GM12873 (cell line): ENCODE measurements around the gene IL37.

Experiments
- TF ChIP-seq, protein P1 (sequence below): IDR thresholded peaks from 2 replicates; pipeline ENCODE4 v1.5.1; 2012; ENCODE audit warnings: low read depth, mild to moderate bottlenecking, moderate library complexity, low read length, control low read depth; ENCODE audit not compliant: insufficient read depth; ENCODE audit errors: missing control alignments

Gene IL37

DNA sequence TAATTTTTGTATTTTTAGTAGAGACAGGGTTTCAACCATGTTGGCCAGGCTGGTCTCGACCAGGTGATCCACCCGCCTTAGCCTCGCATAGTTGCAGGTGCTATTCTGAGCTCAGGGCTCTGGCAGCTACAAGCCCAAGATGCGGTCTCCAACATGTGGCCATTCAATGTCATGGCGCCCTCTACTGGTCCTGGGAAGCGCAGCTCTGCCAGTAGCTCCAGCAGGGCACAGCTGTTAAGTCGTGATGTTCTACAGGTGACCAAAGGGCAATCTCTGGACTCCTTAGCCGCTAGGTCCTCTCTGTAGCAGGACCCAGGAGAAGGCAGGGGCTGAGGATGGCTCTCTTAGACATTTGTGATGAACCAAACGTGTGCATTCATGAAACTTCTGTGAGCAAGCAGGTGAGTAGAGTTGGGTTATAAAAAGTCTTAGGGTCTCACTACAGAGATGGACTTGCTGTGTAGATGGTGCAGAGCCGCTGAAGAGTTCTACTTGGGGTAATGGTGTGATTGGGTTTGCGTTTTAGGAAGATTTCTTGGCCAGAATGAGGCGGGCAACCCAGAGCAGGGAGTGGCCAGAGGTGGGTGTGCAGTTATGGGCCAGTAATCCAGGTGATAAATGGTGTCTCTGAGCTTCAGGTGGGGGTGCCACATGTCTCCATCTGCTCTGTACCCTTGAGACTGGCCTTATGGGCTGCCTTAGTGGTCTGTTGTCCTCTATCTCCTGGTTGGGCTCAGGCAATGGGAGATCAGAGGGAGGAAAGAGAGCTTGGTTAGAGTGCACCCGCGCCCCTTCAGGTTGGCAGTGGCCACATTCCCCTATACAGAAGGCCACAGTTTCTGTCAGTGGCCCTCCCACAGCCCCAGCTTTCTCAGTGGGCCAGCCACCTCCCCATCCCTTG lies 31.0 kb downstream of the IL37 start:
- TF ChIP-seq, protein P1, sequence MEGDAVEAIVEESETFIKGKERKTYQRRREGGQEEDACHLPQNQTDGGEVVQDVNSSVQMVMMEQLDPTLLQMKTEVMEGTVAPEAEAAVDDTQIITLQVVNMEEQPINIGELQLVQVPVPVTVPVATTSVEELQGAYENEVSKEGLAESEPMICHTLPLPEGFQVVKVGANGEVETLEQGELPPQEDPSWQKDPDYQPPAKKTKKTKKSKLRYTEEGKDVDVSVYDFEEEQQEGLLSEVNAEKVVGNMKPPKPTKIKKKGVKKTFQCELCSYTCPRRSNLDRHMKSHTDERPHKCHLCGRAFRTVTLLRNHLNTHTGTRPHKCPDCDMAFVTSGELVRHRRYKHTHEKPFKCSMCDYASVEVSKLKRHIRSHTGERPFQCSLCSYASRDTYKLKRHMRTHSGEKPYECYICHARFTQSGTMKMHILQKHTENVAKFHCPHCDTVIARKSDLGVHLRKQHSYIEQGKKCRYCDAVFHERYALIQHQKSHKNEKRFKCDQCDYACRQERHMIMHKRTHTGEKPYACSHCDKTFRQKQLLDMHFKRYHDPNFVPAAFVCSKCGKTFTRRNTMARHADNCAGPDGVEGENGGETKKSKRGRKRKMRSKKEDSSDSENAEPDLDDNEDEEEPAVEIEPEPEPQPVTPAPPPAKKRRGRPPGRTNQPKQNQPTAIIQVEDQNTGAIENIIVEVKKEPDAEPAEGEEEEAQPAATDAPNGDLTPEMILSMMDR: peak; percentile 97

DNA sequence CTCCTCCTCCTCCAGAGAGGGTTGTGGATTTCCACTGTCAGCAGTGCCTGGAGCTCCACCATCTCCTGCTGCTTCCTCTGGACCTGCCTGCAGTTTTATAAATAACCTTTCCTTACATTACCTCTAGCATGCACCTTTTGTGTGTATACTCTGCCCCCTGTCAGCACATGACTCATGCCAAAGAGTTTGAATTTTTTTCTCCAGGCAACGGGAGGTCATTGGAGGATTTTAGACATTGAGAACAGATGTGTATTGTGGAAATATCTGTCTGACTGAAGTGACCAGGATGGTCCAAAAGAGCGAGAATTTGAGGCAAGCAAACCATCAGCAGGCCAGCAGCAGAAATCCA lies 31.7 kb downstream of the IL37 start:
- TF ChIP-seq, protein P1: no peak

DNA sequence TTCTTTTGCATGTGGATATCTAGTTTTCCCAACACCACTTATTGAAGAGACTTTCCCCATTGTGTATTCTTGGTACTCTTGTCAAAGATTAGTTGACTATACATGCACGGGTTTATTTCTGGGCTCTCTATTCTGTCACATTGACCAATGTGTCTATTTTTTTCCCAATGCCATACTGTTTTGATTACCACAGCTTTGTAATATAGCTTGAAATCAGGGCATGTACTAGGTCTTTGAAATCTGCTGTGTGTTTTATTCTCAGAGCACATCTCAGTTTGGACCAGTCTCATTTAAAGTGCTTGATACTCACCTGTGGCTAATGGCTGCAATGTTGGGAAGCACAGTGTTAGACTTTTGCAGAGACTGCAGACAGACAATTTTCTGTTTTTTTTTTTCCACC lies 34.0 kb downstream of the IL37 start:
- TF ChIP-seq, protein P1: no peak

DNA sequence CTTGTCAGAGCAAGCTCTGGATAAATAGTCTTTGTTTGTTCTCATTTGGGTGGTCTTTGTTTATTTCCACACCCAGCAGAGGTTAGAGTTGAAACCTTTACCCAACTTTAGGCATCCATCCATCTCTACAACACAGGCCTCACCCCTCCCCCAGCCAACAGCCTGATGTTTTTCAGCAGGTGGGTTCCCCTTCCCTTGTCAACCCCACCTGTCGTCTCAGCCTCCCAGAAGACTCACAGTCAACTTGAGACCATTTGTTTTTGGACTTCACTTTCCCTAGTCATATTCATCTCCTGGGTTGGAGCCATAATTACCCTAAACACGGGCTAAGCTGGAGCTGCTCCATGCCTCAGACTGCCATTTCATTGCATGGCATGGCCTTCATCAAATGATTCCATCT lies 35.1 kb downstream of the IL37 start:
- TF ChIP-seq, protein P1: no peak

DNA sequence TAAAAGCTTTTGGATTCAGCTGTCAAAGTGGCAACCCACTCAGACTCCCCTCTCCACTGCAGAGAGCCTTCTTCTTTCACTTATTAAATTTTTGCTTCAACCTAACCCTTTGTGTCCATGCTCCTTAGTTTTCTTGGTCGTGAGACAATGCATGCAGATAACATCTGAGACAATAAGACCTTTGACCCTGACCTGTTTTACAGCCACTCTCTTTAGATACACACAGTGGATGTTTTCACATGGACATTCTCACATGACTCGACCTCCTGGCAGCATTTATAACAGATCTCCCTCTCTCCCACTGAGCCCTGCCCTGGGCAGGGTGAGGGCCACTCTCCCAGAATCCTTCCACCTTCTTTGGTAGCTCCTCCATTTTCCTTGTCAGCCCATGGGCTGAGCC lies 36.4 kb downstream of the IL37 start:
- TF ChIP-seq, protein P1: no peak

DNA sequence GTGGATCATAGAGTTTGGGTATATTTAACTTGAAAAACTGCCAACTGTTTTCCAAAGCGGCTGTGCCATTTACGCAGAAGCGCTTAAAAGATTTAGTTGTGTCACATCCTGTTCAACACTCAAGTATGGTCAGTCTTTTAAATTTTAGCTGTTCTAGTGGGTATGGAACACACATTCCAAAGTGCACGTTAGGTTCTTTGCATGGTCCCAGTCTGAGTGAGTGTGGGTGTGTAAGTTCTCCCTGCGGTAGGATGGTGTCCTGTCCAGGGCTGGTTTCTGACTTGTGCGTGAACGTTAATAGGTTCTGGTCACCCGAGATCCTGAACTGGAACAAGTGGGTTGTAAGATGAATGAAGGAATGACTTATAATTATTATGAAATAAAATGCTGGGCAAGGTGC lies 38.5 kb downstream of the IL37 start:
- TF ChIP-seq, protein P1: no peak

DNA sequence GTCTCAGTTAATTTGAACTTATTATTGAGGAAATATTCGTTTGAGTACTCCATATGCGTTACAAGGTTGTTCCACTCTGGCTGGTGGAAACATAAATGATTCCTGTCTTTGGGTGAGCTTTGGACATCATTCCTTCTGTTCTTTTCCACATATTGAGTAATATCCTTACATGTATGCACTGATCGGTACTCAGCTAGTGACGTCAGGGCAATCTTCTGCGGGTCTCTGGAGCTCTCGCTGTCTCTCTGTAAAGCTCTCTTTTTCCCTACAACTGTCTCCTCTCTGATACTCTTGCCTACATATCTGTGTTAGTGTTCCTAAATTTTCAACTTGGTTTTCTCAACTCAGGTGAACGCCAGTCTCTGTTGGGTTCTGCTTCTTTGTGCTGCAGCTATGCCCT lies 43.4 kb downstream of the IL37 start:
- TF ChIP-seq, protein P1: no peak

DNA sequence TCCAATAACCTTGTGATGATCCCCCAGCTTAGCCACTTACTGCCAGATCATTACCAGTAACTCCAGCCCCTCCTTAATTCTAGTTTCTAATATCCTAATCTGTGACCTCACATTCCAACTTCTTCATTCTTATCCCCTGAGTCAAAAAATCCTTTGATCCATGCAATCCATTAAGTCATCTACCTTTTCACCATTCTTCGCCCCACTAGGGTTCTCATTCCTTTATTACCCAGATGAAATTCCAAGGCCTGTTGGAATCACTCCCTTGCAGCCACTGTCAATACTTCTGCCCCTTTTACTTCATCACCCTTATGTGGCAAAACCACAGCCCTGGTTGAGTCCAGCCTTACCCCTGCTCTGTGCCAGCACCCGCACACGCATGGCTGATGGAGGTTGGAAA lies 46.5 kb downstream of the IL37 start:
- TF ChIP-seq, protein P1: no peak
